SK-N-MC (cell line): ENCODE measurements around the gene RFPL1.

Experiments
- EZH2 ChIP-seq: fragments of 200-600 bp; sonication (generic); IDR thresholded peaks from one replicate; pipeline ENCODE4 v1.6.1; 2017; ENCODE audit warnings: antibody characterized with exemption
- FOXP2 ChIP-seq: optimal IDR thresholded peaks from 2 replicates; pipeline ENCODE3; 2011; ENCODE audit warnings: mild to moderate bottlenecking, moderate library complexity; ENCODE audit not compliant: insufficient read depth; ENCODE audit errors: extremely low read length, control extremely low read depth
- POLR2AphosphoS5 ChIP-seq: IDR thresholded peaks from 2 replicates; pipeline ENCODE4 v1.6.1; 2012; ENCODE audit warnings: mild to moderate bottlenecking, low read depth, low read length, borderline replicate concordance

DNA sequence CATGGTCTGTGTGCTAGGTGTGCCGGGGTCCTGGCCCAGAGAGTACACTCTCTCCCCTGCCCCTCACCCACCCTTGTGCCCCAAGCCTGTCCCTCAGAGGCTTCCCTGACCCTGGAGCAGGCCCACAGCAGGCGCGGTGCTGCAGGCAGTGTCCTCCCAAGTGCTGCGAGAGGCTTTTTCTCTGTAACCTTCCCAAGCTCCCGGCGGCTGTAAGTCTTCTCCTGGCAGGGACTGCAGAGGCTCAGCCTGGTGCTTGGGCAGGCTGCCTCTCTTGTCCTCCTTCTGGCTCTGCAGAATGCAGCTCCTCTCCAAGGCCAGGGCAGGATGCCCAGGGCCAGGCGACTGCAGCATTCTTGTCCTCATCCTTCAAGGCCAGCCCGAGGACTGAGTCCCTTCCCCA lies 15.9 kb downstream of the RFPL1 start:
- no peak for TF ChIP-seq POLR2AphosphoS5
- no peak for TF ChIP-seq EZH2
- TF ChIP-seq FOXP2 = no peak
